Measurements from ENCODE around the gene NEK4.
A peak's percentile ranks its signal among the peaks of the same experiment; 100 is the strongest.

The NEK4 gene

DNA sequence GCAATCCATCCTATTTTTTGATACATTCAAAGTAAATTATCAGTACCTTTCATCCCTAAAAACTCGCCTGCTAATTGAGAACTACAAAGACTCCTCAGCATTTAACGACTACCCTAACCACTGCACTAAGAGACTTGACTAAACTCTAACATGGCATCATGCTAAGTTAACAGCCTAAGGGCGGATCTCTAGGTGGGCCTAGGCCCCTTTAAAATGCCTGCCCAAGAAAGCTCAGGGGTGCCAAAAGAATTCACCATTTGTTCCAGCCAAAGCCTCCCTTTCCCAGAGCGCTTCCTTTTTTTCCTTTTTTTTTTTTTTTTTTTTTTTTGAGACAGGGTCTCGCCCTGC is 568 bp upstream of the NEK4 start:
- H2AFZ ChIP-seq (ENCODE audit: low read length), result peak overlapping the region; percentile 94
- H3K79me2 ChIP-seq (ENCODE audit: low read length), result peaks cover 26% of the 10 kb centered on the region
- H3K4me1 ChIP-seq (ENCODE audit: low read length), result peaks cover 9% of the 10 kb centered on the region
- peak overlapping the region; percentile 48; the same call in 1 of the 2 replicates for H3K27ac ChIP-seq (ENCODE audit: low read length)
- no peak for DNase-seq
- no peaks in the 10 kb centered on the region for H3K9me2 ChIP-seq (replicated peaks; ENCODE audit: insufficient read depth, low read length)
- 0 out of 2 replicates have a peak, but pooled peaks cover 2% of the 10 kb centered on the region for H3F3A ChIP-seq (ENCODE audit: insufficient read depth, low read length)
- H3K27me3 ChIP-seq (replicated peaks; ENCODE audit: insufficient read depth, low read length), result no peaks in the 10 kb centered on the region
- H3K4me3 ChIP-seq (ENCODE audit: low read length), result peak overlapping the region; percentile 81
- H3K9me3 ChIP-seq (replicated peaks; ENCODE audit: insufficient read depth, low read length), result no peaks in the 10 kb centered on the region
- H3K4me2 ChIP-seq (ENCODE audit: low read depth, low read length), result peak overlapping the region; percentile 88
- H3K36me3 ChIP-seq (replicated peaks; ENCODE audit: insufficient read depth, low read length), result no peaks in the 10 kb centered on the region
- peak overlapping the region; percentile 72 for H3K9ac ChIP-seq (ENCODE audit: low read length)
- no peaks in the 10 kb centered on the region for H4K20me1 ChIP-seq (ENCODE audit: insufficient read depth, low read length)
- no peak for TF ChIP-seq EZH2 (optimal IDR thresholded peaks at IDR 0.05; ENCODE audit: low read depth, low read length)

DNA sequence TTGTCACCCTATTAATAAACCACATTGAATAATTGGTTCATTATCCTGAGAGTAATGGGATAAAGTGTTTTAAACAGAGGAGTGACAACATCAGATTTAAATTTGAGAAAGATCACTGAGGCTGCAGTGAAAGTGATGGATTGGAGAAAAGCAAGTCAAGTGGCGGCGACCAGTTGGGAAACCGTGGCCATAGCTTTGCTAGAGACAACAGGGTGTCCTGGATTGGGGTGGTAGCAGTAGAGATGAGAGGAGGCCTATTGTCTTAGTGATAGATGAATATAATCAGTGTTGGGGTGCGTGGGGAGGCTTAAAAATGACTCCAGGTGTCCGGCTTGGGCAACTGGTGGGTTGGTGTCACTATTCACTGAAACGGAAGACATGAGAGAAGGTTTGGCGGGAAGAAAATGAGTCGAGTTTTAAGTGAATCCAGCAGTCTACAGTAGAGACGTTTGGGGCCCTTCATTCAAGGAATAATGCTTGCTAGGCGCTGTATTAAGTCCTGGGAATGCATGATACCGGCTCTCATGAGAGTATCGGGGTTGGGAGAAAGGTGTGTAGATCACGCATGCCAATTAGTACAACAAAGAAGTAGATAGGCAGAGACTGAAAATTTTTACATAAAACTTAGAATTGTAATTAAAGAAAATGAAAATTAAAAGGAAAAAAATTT is 819 bp downstream of the NEK4 start:
- peaks cover 26% of the 10 kb centered on the region for H3K79me2 ChIP-seq (ENCODE audit: low read length)
- peak overlapping the region; percentile 48; the same call in 1 of the 2 replicates for H3K27ac ChIP-seq (ENCODE audit: low read length)

DNA sequence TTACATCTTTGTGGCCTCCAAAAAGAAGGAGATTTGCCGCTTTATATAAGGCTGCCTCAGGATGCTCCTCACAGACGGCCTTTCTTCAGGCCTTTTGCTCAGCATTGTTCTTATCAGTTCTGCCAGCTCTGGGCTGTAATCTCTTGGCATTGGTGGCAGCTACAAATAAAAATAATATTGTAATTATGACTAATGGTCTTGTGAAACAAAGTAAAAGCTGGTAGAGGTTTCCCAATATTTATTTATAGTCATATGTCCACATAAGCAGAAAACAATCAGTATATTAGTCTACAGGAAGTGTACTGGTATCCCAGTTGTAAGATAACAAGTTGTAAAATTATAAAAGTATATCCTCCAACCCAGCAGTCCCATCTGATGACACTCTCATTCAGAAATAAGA is 7.3 kb downstream of the NEK4 start:
- Histone ChIP-seq H3K9ac (ENCODE audit: low read length) (no peak overlapping the region), H4K20me1 (ENCODE audit: insufficient read depth, low read length) (no peaks in the 10 kb centered on the region), H3K4me3 (ENCODE audit: low read length) (no peak overlapping the region), H3K9me3 (replicated peaks; ENCODE audit: insufficient read depth, low read length) (no peaks in the 10 kb centered on the region), H3K79me2 (ENCODE audit: low read length) (peaks cover 8% of the 10 kb centered on the region), H3F3A (ENCODE audit: insufficient read depth, low read length) (no peaks in the 10 kb centered on the region), H3K4me1 (ENCODE audit: low read length) (no peaks in the 10 kb centered on the region), H3K27ac (ENCODE audit: low read length) (no peak overlapping the region), H2AFZ (ENCODE audit: low read length) (no peak overlapping the region), H3K4me2 (ENCODE audit: low read depth, low read length) (no peak overlapping the region), H3K36me3 (replicated peaks; ENCODE audit: insufficient read depth, low read length) (no peaks in the 10 kb centered on the region; the same call in 1 of the 2 replicates), H3K9me2 (replicated peaks; ENCODE audit: insufficient read depth, low read length) (no peaks in the 10 kb centered on the region), H3K27me3 (replicated peaks; ENCODE audit: insufficient read depth, low read length) (no peaks in the 10 kb centered on the region)
- TF ChIP-seq EZH2phosphoT487 (IDR thresholded peaks at IDR 0.05; ENCODE audit: low read length) (no peak), EZH2 (optimal IDR thresholded peaks at IDR 0.05; ENCODE audit: low read depth, low read length) (no peak)
- TF ChIP-seq, protein P1, sequence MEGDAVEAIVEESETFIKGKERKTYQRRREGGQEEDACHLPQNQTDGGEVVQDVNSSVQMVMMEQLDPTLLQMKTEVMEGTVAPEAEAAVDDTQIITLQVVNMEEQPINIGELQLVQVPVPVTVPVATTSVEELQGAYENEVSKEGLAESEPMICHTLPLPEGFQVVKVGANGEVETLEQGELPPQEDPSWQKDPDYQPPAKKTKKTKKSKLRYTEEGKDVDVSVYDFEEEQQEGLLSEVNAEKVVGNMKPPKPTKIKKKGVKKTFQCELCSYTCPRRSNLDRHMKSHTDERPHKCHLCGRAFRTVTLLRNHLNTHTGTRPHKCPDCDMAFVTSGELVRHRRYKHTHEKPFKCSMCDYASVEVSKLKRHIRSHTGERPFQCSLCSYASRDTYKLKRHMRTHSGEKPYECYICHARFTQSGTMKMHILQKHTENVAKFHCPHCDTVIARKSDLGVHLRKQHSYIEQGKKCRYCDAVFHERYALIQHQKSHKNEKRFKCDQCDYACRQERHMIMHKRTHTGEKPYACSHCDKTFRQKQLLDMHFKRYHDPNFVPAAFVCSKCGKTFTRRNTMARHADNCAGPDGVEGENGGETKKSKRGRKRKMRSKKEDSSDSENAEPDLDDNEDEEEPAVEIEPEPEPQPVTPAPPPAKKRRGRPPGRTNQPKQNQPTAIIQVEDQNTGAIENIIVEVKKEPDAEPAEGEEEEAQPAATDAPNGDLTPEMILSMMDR (IDR thresholded peaks at IDR 0.05; ENCODE audit: low read length), result no peak
- no peak for DNase-seq

More for the DNA sequence above, 819 bp downstream of the NEK4 start:
- no peaks in the 10 kb centered on the region for H3K9me2 ChIP-seq (replicated peaks; ENCODE audit: insufficient read depth, low read length)
- H3K9ac ChIP-seq (ENCODE audit: low read length), result peak overlapping the region; percentile 72
- no peaks in the 10 kb centered on the region for H4K20me1 ChIP-seq (ENCODE audit: insufficient read depth, low read length)
- H2AFZ ChIP-seq (ENCODE audit: low read length), result peak overlapping the region; percentile 94
- H3K27me3 ChIP-seq (replicated peaks; ENCODE audit: insufficient read depth, low read length), result no peaks in the 10 kb centered on the region
- peaks cover 9% of the 10 kb centered on the region for H3K4me1 ChIP-seq (ENCODE audit: low read length)
- peak overlapping the region; percentile 81 for H3K4me3 ChIP-seq (ENCODE audit: low read length)
- peak; percentile 20 for DNase-seq
- no peaks in the 10 kb centered on the region; the same call in 1 of the 2 replicates for H3K36me3 ChIP-seq (replicated peaks; ENCODE audit: insufficient read depth, low read length)
- H3K4me2 ChIP-seq (ENCODE audit: low read depth, low read length), result peak overlapping the region; percentile 62
- H3F3A ChIP-seq (ENCODE audit: insufficient read depth, low read length), result 0 out of 2 replicates have a peak, but pooled peaks cover 2% of the 10 kb centered on the region
- TF ChIP-seq, protein P1 (IDR thresholded peaks at IDR 0.05; ENCODE audit: low read length), result no peak
- TF ChIP-seq EZH2phosphoT487 (IDR thresholded peaks at IDR 0.05; ENCODE audit: low read length) (no peak), EZH2 (optimal IDR thresholded peaks at IDR 0.05; ENCODE audit: low read depth, low read length) (no peak)
- H3K9me3 ChIP-seq (replicated peaks; ENCODE audit: insufficient read depth, low read length), result no peaks in the 10 kb centered on the region

DNA sequence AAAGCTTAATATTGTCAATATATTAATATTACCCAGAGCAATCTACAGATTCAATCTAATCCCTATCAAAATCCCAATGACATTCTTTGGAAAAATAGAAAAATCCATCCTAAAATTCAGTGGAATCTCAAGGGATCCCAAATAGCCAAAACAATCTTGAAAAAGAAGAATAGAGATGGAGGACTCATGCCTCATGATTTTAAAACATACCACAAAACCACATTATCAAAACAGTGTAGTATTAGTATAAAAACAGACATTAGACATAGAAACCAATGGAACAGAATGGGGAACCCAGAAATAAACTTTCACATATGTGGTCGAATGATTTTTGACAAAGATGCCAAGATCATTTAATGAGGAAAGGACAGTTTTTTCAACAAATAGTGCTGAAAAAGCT is 14.6 kb downstream of the NEK4 start:
- Histone ChIP-seq H3K27ac (ENCODE audit: low read length) (no peak overlapping the region), H2AFZ (ENCODE audit: low read length) (no peak overlapping the region), H3K27me3 (replicated peaks; ENCODE audit: insufficient read depth, low read length) (no peaks in the 10 kb centered on the region), H3K4me2 (ENCODE audit: low read depth, low read length) (no peak overlapping the region), H4K20me1 (ENCODE audit: insufficient read depth, low read length) (no peaks in the 10 kb centered on the region), H3K4me3 (ENCODE audit: low read length) (no peak overlapping the region), H3K9me3 (replicated peaks; ENCODE audit: insufficient read depth, low read length) (no peaks in the 10 kb centered on the region), H3K4me1 (ENCODE audit: low read length) (no peaks in the 10 kb centered on the region), H3K79me2 (ENCODE audit: low read length) (no peaks in the 10 kb centered on the region), H3K9me2 (replicated peaks; ENCODE audit: insufficient read depth, low read length) (no peaks in the 10 kb centered on the region), H3K36me3 (replicated peaks; ENCODE audit: insufficient read depth, low read length) (no peaks in the 10 kb centered on the region; the same call in 1 of the 2 replicates), H3F3A (ENCODE audit: insufficient read depth, low read length) (no peaks in the 10 kb centered on the region), H3K9ac (ENCODE audit: low read length) (no peak overlapping the region)
- DNase-seq, result no peak
- TF ChIP-seq, protein P1 (IDR thresholded peaks at IDR 0.05; ENCODE audit: low read length), result no peak
- TF ChIP-seq EZH2 (optimal IDR thresholded peaks at IDR 0.05; ENCODE audit: low read depth, low read length), result no peak
- no peak for TF ChIP-seq EZH2phosphoT487 (IDR thresholded peaks at IDR 0.05; ENCODE audit: low read length)

Data from MM.1S (cell line).